ENCODE data around the gene GGT1. TPM values are rescaled to one million over a fixed set of nuclear protein-coding genes. Genes with fewer than 3 reads are reported as not detected.
"Not testable (repeated sequence)": the region's sequence is repeated elsewhere in the genome, so short reads cannot be mapped to it uniquely, and the experiment has no call there.

The GGT1 gene
- total and polyA plus RNA-seq, 2 donors = 16.0 to 26.4 TPM

- not testable (repeated sequence) for H3K27me3 ChIP-seq (ENCODE audit: control insufficient read depth in 2 of 2, insufficient read depth in 1 of 2, low read length in 1 of 2); H3K4me3 ChIP-seq (ENCODE audit: low read length in 2 of 2); H3K9me3 ChIP-seq (ENCODE audit: control insufficient read depth in 2 of 2, insufficient read depth in 1 of 2, low read length in 1 of 2); H3K27ac ChIP-seq (ENCODE audit: low read depth in 1 of 2, low read length in 1 of 2); H3K36me3 ChIP-seq (ENCODE audit: control insufficient read depth in 2 of 2, insufficient read depth in 2 of 2, low read length in 1 of 2); H3K4me1 ChIP-seq (ENCODE audit: control insufficient read depth in 2 of 2, insufficient read depth in 2 of 2, low read length in 2 of 2); DNase-seq (ENCODE audit: low read depth in 6 of 9, low spot score in 9 of 9)
- 92% methylated on average over 6 of the region's 21 CpGs for WGBS
Measured at GRCh38 chr22:24645408-24646399, 42.7 kb downstream of the GGT1 start.

GRCh38 chr22:24646756-24647155 lies 43.8 kb downstream of the GGT1 start:
- not testable (repeated sequence) for H3K4me3 ChIP-seq (ENCODE audit: low read length in 2 of 2); H3K27me3 ChIP-seq (ENCODE audit: control insufficient read depth in 2 of 2, insufficient read depth in 1 of 2, low read length in 1 of 2); H3K4me1 ChIP-seq (ENCODE audit: control insufficient read depth in 2 of 2, insufficient read depth in 2 of 2, low read length in 2 of 2); H3K9me3 ChIP-seq (ENCODE audit: control insufficient read depth in 2 of 2, insufficient read depth in 1 of 2, low read length in 1 of 2); H3K27ac ChIP-seq (ENCODE audit: low read depth in 1 of 2, low read length in 1 of 2); H3K36me3 ChIP-seq (ENCODE audit: control insufficient read depth in 2 of 2, insufficient read depth in 2 of 2, low read length in 1 of 2); DNase-seq (ENCODE audit: low read depth in 6 of 9, low spot score in 9 of 9)
- WGBS = 98% methylated on average over 18 of the region's 19 CpGs

- H3K27me3 ChIP-seq (ENCODE audit: control insufficient read depth in 2 of 2, insufficient read depth in 1 of 2, low read length in 1 of 2); H3K4me3 ChIP-seq (ENCODE audit: low read length in 2 of 2); H3K27ac ChIP-seq (ENCODE audit: low read depth in 1 of 2, low read length in 1 of 2); H3K4me1 ChIP-seq (ENCODE audit: control insufficient read depth in 2 of 2, insufficient read depth in 2 of 2, low read length in 2 of 2); H3K36me3 ChIP-seq (ENCODE audit: control insufficient read depth in 2 of 2, insufficient read depth in 2 of 2, low read length in 1 of 2); H3K9me3 ChIP-seq (ENCODE audit: control insufficient read depth in 2 of 2, insufficient read depth in 1 of 2, low read length in 1 of 2); DNase-seq (ENCODE audit: low read depth in 6 of 9, low spot score in 9 of 9): not testable (repeated sequence)
- 78% methylated on average over 2 of the region's 4 CpGs for WGBS
Measured at GRCh38 chr22:24649371-24649770, 46.4 kb downstream of the GGT1 start.

GRCh38 chr22:24650884-24651283 lies 47.9 kb downstream of the GGT1 start:
- WGBS = no CpG with 5 or more reads among the region's 10 CpGs
- H3K27me3 ChIP-seq (ENCODE audit: control insufficient read depth in 2 of 2, insufficient read depth in 1 of 2, low read length in 1 of 2); H3K9me3 ChIP-seq (ENCODE audit: control insufficient read depth in 2 of 2, insufficient read depth in 1 of 2, low read length in 1 of 2); H3K4me3 ChIP-seq (ENCODE audit: low read length in 2 of 2); H3K27ac ChIP-seq (ENCODE audit: low read depth in 1 of 2, low read length in 1 of 2); DNase-seq (ENCODE audit: low read depth in 6 of 9, low spot score in 9 of 9); H3K36me3 ChIP-seq (ENCODE audit: control insufficient read depth in 2 of 2, insufficient read depth in 2 of 2, low read length in 1 of 2); H3K4me1 ChIP-seq (ENCODE audit: control insufficient read depth in 2 of 2, insufficient read depth in 2 of 2, low read length in 2 of 2): not testable (repeated sequence)

- not testable (repeated sequence) for H3K27me3 ChIP-seq (ENCODE audit: control insufficient read depth in 2 of 2, insufficient read depth in 1 of 2, low read length in 1 of 2); H3K4me3 ChIP-seq (ENCODE audit: low read length in 2 of 2); H3K9me3 ChIP-seq (ENCODE audit: control insufficient read depth in 2 of 2, insufficient read depth in 1 of 2, low read length in 1 of 2); DNase-seq (ENCODE audit: low read depth in 6 of 9, low spot score in 9 of 9); H3K4me1 ChIP-seq (ENCODE audit: control insufficient read depth in 2 of 2, insufficient read depth in 2 of 2, low read length in 2 of 2); H3K36me3 ChIP-seq (ENCODE audit: control insufficient read depth in 2 of 2, insufficient read depth in 2 of 2, low read length in 1 of 2); H3K27ac ChIP-seq (ENCODE audit: low read depth in 1 of 2, low read length in 1 of 2)
- 98% methylated on average over 3 of the region's 3 CpGs for WGBS
Measured at GRCh38 chr22:24665395-24665794, 62.4 kb downstream of the GGT1 start.

GRCh38 chr22:24667904-24668303 lies 64.9 kb downstream of the GGT1 start:
- 86% methylated on average over 7 of the region's 10 CpGs for WGBS

GRCh38 chr22:24672532-24672931 lies 69.5 kb downstream of the GGT1 start:
- H3K27ac ChIP-seq (ENCODE audit: low read depth in 1 of 2, low read length in 1 of 2); H3K27me3 ChIP-seq (ENCODE audit: control insufficient read depth in 2 of 2, insufficient read depth in 1 of 2, low read length in 1 of 2); H3K9me3 ChIP-seq (ENCODE audit: control insufficient read depth in 2 of 2, insufficient read depth in 1 of 2, low read length in 1 of 2); H3K36me3 ChIP-seq (ENCODE audit: control insufficient read depth in 2 of 2, insufficient read depth in 2 of 2, low read length in 1 of 2); DNase-seq (ENCODE audit: low read depth in 6 of 9, low spot score in 9 of 9); H3K4me3 ChIP-seq (ENCODE audit: low read length in 2 of 2); H3K4me1 ChIP-seq (ENCODE audit: control insufficient read depth in 2 of 2, insufficient read depth in 2 of 2, low read length in 2 of 2): not testable (repeated sequence)
- WGBS = 100% methylated on average over 1 of the region's 2 CpGs

More at GRCh38 chr22:24667904-24668303, 64.9 kb downstream of the GGT1 start:
- H3K36me3 ChIP-seq (ENCODE audit: control insufficient read depth in 2 of 2, insufficient read depth in 2 of 2, low read length in 1 of 2); H3K9me3 ChIP-seq (ENCODE audit: control insufficient read depth in 2 of 2, insufficient read depth in 1 of 2, low read length in 1 of 2); H3K4me1 ChIP-seq (ENCODE audit: control insufficient read depth in 2 of 2, insufficient read depth in 2 of 2, low read length in 2 of 2); H3K27ac ChIP-seq (ENCODE audit: low read depth in 1 of 2, low read length in 1 of 2); H3K4me3 ChIP-seq (ENCODE audit: low read length in 2 of 2); DNase-seq (ENCODE audit: low read depth in 6 of 9, low spot score in 9 of 9); H3K27me3 ChIP-seq (ENCODE audit: control insufficient read depth in 2 of 2, insufficient read depth in 1 of 2, low read length in 1 of 2): not testable (repeated sequence)

Other genes starting within 250 kb of the GGT1 start
- 77.4 TPM for gene ADORA2A, start 175.6 kb upstream of the GGT1 start, total RNA-seq
- gene ADORA2A, start 175.6 kb upstream of the GGT1 start, polyA plus RNA-seq = 21.8 TPM
- gene UPB1, start 107.9 kb upstream of the GGT1 start, total RNA-seq = 3.5 TPM
- gene UPB1, start 107.9 kb upstream of the GGT1 start, polyA plus RNA-seq = 6.3 TPM
- gene GUCD1, start 48.1 kb upstream of the GGT1 start, total RNA-seq = 65.9 TPM
- gene GUCD1, start 48.1 kb upstream of the GGT1 start, polyA plus RNA-seq = 54.1 TPM
- 166 TPM for gene SNRPD3, start 47.2 kb upstream of the GGT1 start, total RNA-seq
- 95.7 TPM for gene SNRPD3, start 47.2 kb upstream of the GGT1 start, polyA plus RNA-seq
- 2.6 TPM for gene LRRC75B, start 10.1 kb upstream of the GGT1 start, total RNA-seq
- 7.7 TPM for gene LRRC75B, start 10.1 kb upstream of the GGT1 start, polyA plus RNA-seq
- gene PIWIL3, start 171.5 kb downstream of the GGT1 start, total RNA-seq = 0.14 TPM
- 0.05 TPM for gene PIWIL3, start 171.5 kb downstream of the GGT1 start, polyA plus RNA-seq
- gene SGSM1, start 203.0 kb downstream of the GGT1 start, total RNA-seq = 0.38 TPM
- 0.71 TPM for gene SGSM1, start 203.0 kb downstream of the GGT1 start, polyA plus RNA-seq